ENCODE results near the gene TRPV4. TPM values are rescaled to one million over a fixed set of nuclear protein-coding genes. Genes with fewer than 3 reads are reported as not detected.

The TRPV4 gene
- total RNA-seq, 1 donor, result 0.43 TPM

GRCh38 chr12:109741286-109741969 is 91.8 kb downstream of the TRPV4 start:
- no peak overlapping the region for H3K4me3 ChIP-seq (ENCODE audit: low read depth, low read length)
- TF ChIP-seq CTCF (IDR thresholded peaks at IDR 0.05; ENCODE audit: insufficient read depth, low read depth, low read length), result no peak
- no peak for DNase-seq (ENCODE audit: low read depth)

- no peak for DNase-seq (ENCODE audit: low read depth)
- H3K4me3 ChIP-seq (ENCODE audit: low read depth, low read length), result no peak overlapping the region
- TF ChIP-seq CTCF (IDR thresholded peaks at IDR 0.05; ENCODE audit: insufficient read depth, low read depth, low read length), result no peak
Observed at GRCh38 chr12:109740694-109741245, 92.4 kb downstream of the TRPV4 start.

- no peak for DNase-seq (ENCODE audit: low read depth)
- no peak overlapping the region for H3K4me3 ChIP-seq (ENCODE audit: low read depth, low read length)
- TF ChIP-seq CTCF (IDR thresholded peaks at IDR 0.05; ENCODE audit: insufficient read depth, low read depth, low read length), result peak; percentile 22
Observed at GRCh38 chr12:109739747-109740693, 93.2 kb downstream of the TRPV4 start.

- TF ChIP-seq CTCF (IDR thresholded peaks at IDR 0.05; ENCODE audit: insufficient read depth, low read depth, low read length), result no peak
- DNase-seq (ENCODE audit: low read depth), result no peak
- H3K4me3 ChIP-seq (ENCODE audit: low read depth, low read length), result no peak overlapping the region
Observed at GRCh38 chr12:109738878-109739665, 94.1 kb downstream of the TRPV4 start.

GRCh38 chr12:109738209-109738608 is 95.0 kb downstream of the TRPV4 start:
- DNase-seq (ENCODE audit: low read depth), result no peak
- no peak overlapping the region for H3K4me3 ChIP-seq (ENCODE audit: low read depth, low read length)
- no peak for TF ChIP-seq CTCF (IDR thresholded peaks at IDR 0.05; ENCODE audit: insufficient read depth, low read depth, low read length)

- no peak for DNase-seq (ENCODE audit: low read depth)
- TF ChIP-seq CTCF (IDR thresholded peaks at IDR 0.05; ENCODE audit: insufficient read depth, low read depth, low read length), result no peak
- H3K4me3 ChIP-seq (ENCODE audit: low read depth, low read length), result no peak overlapping the region
Observed at GRCh38 chr12:109737631-109738030, 95.6 kb downstream of the TRPV4 start.

Data from fibroblast of villous mesenchyme (primary cell).